ENCODE results near the gene PDZD11.

PDZD11 gene

DNA sequence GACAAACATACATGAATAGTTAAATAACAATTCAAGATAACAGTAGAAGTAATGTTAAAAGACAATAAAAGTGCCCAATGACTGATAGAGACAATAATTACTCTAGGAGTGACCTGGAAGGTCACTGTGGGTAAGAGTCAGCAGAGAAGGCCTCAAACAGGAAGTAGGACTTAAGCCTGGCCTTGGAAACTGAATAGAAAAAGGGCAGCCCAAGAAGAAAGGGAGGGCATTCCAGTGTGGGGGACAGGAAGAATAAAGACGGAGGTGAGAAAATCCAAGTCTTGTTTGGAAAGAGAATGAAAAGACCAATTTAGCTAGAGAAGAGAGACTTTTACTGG lies 35.7 kb downstream of the PDZD11 start:
- Histone ChIP-seq H3K79me2 (ENCODE audit: insufficient read depth, low read length) (no peaks in the 10 kb centered on the region), H3F3A (ENCODE audit: insufficient read depth) (no peaks in the 10 kb centered on the region), H3K9me2 (replicated peaks; ENCODE audit: insufficient read depth, low read length) (no peaks in the 10 kb centered on the region), H3K9ac (ENCODE audit: low read length) (no peak overlapping the region), H3K27me3 (ENCODE audit: low read length) (no peaks in the 10 kb centered on the region), H3K4me3 (ENCODE audit: insufficient read depth, low read length, poor library complexity, severe bottlenecking) (no peak overlapping the region), H3K36me3 (ENCODE audit: low read length) (no peaks in the 10 kb centered on the region), H3K27ac (ENCODE audit: low read depth, low read length) (no peak overlapping the region), H4K20me1 (ENCODE audit: low read depth, low read length) (no peaks in the 10 kb centered on the region), H2AFZ (ENCODE audit: low read depth, low read length, severe bottlenecking) (no peak overlapping the region), H3K4me2 (ENCODE audit: low read depth, low read length, poor library complexity, severe bottlenecking) (no peak overlapping the region), H3K9me3 (ENCODE audit: insufficient read depth, low read length) (no peaks in the 10 kb centered on the region)
- TF ChIP-seq, protein P1, sequence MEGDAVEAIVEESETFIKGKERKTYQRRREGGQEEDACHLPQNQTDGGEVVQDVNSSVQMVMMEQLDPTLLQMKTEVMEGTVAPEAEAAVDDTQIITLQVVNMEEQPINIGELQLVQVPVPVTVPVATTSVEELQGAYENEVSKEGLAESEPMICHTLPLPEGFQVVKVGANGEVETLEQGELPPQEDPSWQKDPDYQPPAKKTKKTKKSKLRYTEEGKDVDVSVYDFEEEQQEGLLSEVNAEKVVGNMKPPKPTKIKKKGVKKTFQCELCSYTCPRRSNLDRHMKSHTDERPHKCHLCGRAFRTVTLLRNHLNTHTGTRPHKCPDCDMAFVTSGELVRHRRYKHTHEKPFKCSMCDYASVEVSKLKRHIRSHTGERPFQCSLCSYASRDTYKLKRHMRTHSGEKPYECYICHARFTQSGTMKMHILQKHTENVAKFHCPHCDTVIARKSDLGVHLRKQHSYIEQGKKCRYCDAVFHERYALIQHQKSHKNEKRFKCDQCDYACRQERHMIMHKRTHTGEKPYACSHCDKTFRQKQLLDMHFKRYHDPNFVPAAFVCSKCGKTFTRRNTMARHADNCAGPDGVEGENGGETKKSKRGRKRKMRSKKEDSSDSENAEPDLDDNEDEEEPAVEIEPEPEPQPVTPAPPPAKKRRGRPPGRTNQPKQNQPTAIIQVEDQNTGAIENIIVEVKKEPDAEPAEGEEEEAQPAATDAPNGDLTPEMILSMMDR (IDR thresholded peaks at IDR 0.05; ENCODE audit: insufficient read depth, low read length, poor library complexity, severe bottlenecking) = no peak
- TF ChIP-seq EZH2phosphoT487 (conservative IDR thresholded peaks at IDR 0.05; ENCODE audit: low read length) = no peak

DNA sequence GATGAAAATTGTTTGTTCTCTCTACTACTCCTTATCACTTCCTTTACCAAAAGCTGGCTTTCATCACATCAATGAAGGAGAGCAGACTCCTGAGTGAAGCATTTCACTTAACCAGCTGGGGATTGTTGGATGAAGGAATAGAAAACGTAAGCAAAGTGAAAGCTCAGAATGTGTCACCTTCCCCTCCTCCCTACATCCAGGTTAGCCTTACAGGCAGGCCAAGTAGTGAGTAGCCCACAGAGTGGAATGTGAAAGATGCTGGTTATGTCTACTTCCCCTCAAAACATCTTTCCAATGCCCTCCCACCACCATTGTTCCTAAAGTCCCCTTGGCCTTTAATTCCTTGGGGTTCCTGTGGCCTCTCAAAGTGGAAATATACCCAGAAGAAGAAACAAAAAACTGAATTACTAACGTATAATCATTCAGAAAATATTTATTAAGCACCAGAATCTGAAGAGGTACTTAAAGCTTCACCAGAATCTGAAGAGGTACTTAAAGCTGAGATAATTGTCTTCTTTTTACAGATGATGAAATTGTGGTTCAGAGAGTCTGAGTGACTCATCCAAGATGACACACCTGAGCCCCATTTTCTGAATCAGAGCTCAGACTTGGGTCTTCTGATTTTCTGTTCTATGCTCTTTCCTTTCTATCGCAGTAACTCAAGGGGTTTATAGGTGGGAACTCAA lies 36.2 kb downstream of the PDZD11 start:
- Histone ChIP-seq H3K27me3 (ENCODE audit: low read length) (no peaks in the 10 kb centered on the region), H3K4me2 (ENCODE audit: low read depth, low read length, poor library complexity, severe bottlenecking) (no peak overlapping the region), H2AFZ (ENCODE audit: low read depth, low read length, severe bottlenecking) (no peak overlapping the region), H3K9ac (ENCODE audit: low read length) (no peak overlapping the region), H3K27ac (ENCODE audit: low read depth, low read length) (no peak overlapping the region), H3K4me3 (ENCODE audit: insufficient read depth, low read length, poor library complexity, severe bottlenecking) (no peak overlapping the region), H3F3A (ENCODE audit: insufficient read depth) (no peaks in the 10 kb centered on the region), H3K9me2 (replicated peaks; ENCODE audit: insufficient read depth, low read length) (no peaks in the 10 kb centered on the region), H4K20me1 (ENCODE audit: low read depth, low read length) (no peaks in the 10 kb centered on the region), H3K79me2 (ENCODE audit: insufficient read depth, low read length) (no peaks in the 10 kb centered on the region), H3K36me3 (ENCODE audit: low read length) (no peaks in the 10 kb centered on the region), H3K9me3 (ENCODE audit: insufficient read depth, low read length) (no peaks in the 10 kb centered on the region)
- TF ChIP-seq, protein P1 (IDR thresholded peaks at IDR 0.05; ENCODE audit: insufficient read depth, low read length, poor library complexity, severe bottlenecking) = no peak
- no peak for TF ChIP-seq EZH2phosphoT487 (conservative IDR thresholded peaks at IDR 0.05; ENCODE audit: low read length)

DNA sequence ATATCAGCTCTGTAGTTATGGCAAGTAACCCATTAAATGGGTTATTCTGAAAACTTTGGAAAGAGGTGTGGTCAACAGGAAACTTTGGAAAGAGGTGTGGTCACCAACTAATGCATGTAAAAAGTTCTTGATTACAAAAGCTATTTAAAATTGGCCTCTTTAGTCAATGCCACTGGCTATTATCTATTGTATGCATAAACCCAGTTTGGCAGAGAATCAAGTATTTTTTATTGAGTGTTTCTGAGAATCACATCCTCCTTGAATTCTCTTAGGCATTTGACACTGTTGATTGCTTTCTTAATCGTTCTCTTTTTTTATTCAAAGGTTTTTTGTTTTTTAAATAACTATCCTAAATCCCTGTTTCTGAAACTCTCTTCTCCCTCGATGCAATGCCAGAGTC lies 37.2 kb downstream of the PDZD11 start:
- Histone ChIP-seq H3K27me3 (ENCODE audit: low read length) (no peaks in the 10 kb centered on the region), H3K9ac (ENCODE audit: low read length) (no peak overlapping the region), H2AFZ (ENCODE audit: low read depth, low read length, severe bottlenecking) (no peak overlapping the region), H3K4me2 (ENCODE audit: low read depth, low read length, poor library complexity, severe bottlenecking) (no peak overlapping the region), H3K4me3 (ENCODE audit: insufficient read depth, low read length, poor library complexity, severe bottlenecking) (no peak overlapping the region), H4K20me1 (ENCODE audit: low read depth, low read length) (no peaks in the 10 kb centered on the region), H3K79me2 (ENCODE audit: insufficient read depth, low read length) (no peaks in the 10 kb centered on the region), H3K9me3 (ENCODE audit: insufficient read depth, low read length) (no peaks in the 10 kb centered on the region), H3K9me2 (replicated peaks; ENCODE audit: insufficient read depth, low read length) (no peaks in the 10 kb centered on the region), H3F3A (ENCODE audit: insufficient read depth) (no peaks in the 10 kb centered on the region), H3K36me3 (ENCODE audit: low read length) (no peaks in the 10 kb centered on the region), H3K27ac (ENCODE audit: low read depth, low read length) (no peak overlapping the region)
- no peak for TF ChIP-seq EZH2phosphoT487 (conservative IDR thresholded peaks at IDR 0.05; ENCODE audit: low read length)
- TF ChIP-seq, protein P1 (IDR thresholded peaks at IDR 0.05; ENCODE audit: insufficient read depth, low read length, poor library complexity, severe bottlenecking) = no peak
